ENCODE measurements around the gene CNOT2. TPM values are rescaled to one million over a fixed set of nuclear protein-coding genes. Genes with fewer than 3 reads are reported as not detected.
"Not testable (repeated sequence)": the region's sequence is repeated elsewhere in the genome, so short reads cannot be mapped to it uniquely, and the experiment has no call there.

The CNOT2 gene
- total RNA-seq, 1 experiment from 2014 or later = 289 TPM

GRCh38 chr12:70292017-70292776 lies 49.0 kb downstream of the CNOT2 start:
- no peak overlapping the region for H2AFZ ChIP-seq (ENCODE audit: low read length)
- peaks cover 5% of the 10 kb centered on the region for H3K4me1 ChIP-seq (ENCODE audit: low read length)
- H3K4me3 ChIP-seq (ENCODE audit: low read length) = no peak overlapping the region
- no peaks in the 10 kb centered on the region for H3K27me3 ChIP-seq (ENCODE audit: low read length)
- no peak overlapping the region for H3K4me2 ChIP-seq (ENCODE audit: low read depth, low read length, poor library complexity, severe bottlenecking)
- H3K36me3 ChIP-seq (ENCODE audit: insufficient read depth, low read length) = peaks cover 64% of the 10 kb centered on the region
- H3K9me3 ChIP-seq (ENCODE audit: low read length) = no peaks in the 10 kb centered on the region
- no peak for DNase-seq
- H3K9me2 ChIP-seq (replicated peaks; ENCODE audit: insufficient read depth, low read length) = no peaks in the 10 kb centered on the region
- peaks cover 98% of the 10 kb centered on the region for H3K79me2 ChIP-seq (ENCODE audit: low read length)
- no peak overlapping the region for H3K9ac ChIP-seq (ENCODE audit: low read length)
- no peaks in the 10 kb centered on the region for H4K20me1 ChIP-seq (ENCODE audit: insufficient read depth, low read depth, low read length)
- H3K27ac ChIP-seq (ENCODE audit: low read length) = no peak overlapping the region

- H3K27me3 ChIP-seq (ENCODE audit: low read length); H3K9me3 ChIP-seq (ENCODE audit: low read length); H3K27ac ChIP-seq (ENCODE audit: low read length); H3K4me2 ChIP-seq (ENCODE audit: low read depth, low read length, poor library complexity, severe bottlenecking); H2AFZ ChIP-seq (ENCODE audit: low read length); H3K4me3 ChIP-seq (ENCODE audit: low read length); H3K9ac ChIP-seq (ENCODE audit: low read length); H3K9me2 ChIP-seq (replicated peaks; ENCODE audit: insufficient read depth, low read length); DNase-seq; H4K20me1 ChIP-seq (ENCODE audit: insufficient read depth, low read depth, low read length): not testable (repeated sequence)
- Histone ChIP-seq H3K36me3 (ENCODE audit: insufficient read depth, low read length) (peaks cover 19% of the 10 kb centered on the region; the same call in 1 of the 2 replicates), H3K79me2 (ENCODE audit: low read length) (peaks cover 72% of the 10 kb centered on the region), H3K4me1 (ENCODE audit: low read length) (peaks cover 19% of the 10 kb centered on the region; the same call in 1 of the 2 replicates)
Measured at GRCh38 chr12:70304684-70305555, 61.7 kb downstream of the CNOT2 start.

- H3K9me3 ChIP-seq (ENCODE audit: low read length) = no peaks in the 10 kb centered on the region
Measured at GRCh38 chr12:70305794-70306193, 62.6 kb downstream of the CNOT2 start.

GRCh38 chr12:70306676-70307075 lies 63.4 kb downstream of the CNOT2 start:
- Histone ChIP-seq H3K79me2 (ENCODE audit: low read length) (peaks cover 82% of the 10 kb centered on the region), H3K36me3 (ENCODE audit: insufficient read depth, low read length) (peaks cover 32% of the 10 kb centered on the region; the same call in 1 of the 2 replicates), H3K27ac (ENCODE audit: low read length) (no peak overlapping the region), H3K4me3 (ENCODE audit: low read length) (no peak overlapping the region), H4K20me1 (ENCODE audit: insufficient read depth, low read depth, low read length) (no peaks in the 10 kb centered on the region), H3K4me2 (ENCODE audit: low read depth, low read length, poor library complexity, severe bottlenecking) (no peak overlapping the region), H3K4me1 (ENCODE audit: low read length) (peaks cover 19% of the 10 kb centered on the region; the same call in 1 of the 2 replicates), H3K9me2 (replicated peaks; ENCODE audit: insufficient read depth, low read length) (no peaks in the 10 kb centered on the region), H3K9me3 (ENCODE audit: low read length) (no peaks in the 10 kb centered on the region), H3K9ac (ENCODE audit: low read length) (no peak overlapping the region), H3K27me3 (ENCODE audit: low read length) (no peaks in the 10 kb centered on the region), H2AFZ (ENCODE audit: low read length) (no peak overlapping the region)
- no peak for DNase-seq

More at GRCh38 chr12:70305794-70306193, 62.6 kb downstream of the CNOT2 start:
- DNase-seq = no peak
- H3K27me3 ChIP-seq (ENCODE audit: low read length) = no peaks in the 10 kb centered on the region
- H3K4me1 ChIP-seq (ENCODE audit: low read length) = peaks cover 19% of the 10 kb centered on the region; the same call in 1 of the 2 replicates
- no peak overlapping the region for H3K9ac ChIP-seq (ENCODE audit: low read length)
- H2AFZ ChIP-seq (ENCODE audit: low read length) = no peak overlapping the region
- H3K4me2 ChIP-seq (ENCODE audit: low read depth, low read length, poor library complexity, severe bottlenecking) = no peak overlapping the region
- peaks cover 80% of the 10 kb centered on the region for H3K79me2 ChIP-seq (ENCODE audit: low read length)
- H3K4me3 ChIP-seq (ENCODE audit: low read length) = no peak overlapping the region
- peaks cover 26% of the 10 kb centered on the region; the same call in 1 of the 2 replicates for H3K36me3 ChIP-seq (ENCODE audit: insufficient read depth, low read length)
- H3K27ac ChIP-seq (ENCODE audit: low read length) = no peak overlapping the region
- no peaks in the 10 kb centered on the region for H4K20me1 ChIP-seq (ENCODE audit: insufficient read depth, low read depth, low read length)
- H3K9me2 ChIP-seq (replicated peaks; ENCODE audit: insufficient read depth, low read length) = no peaks in the 10 kb centered on the region

- Histone ChIP-seq H4K20me1 (ENCODE audit: insufficient read depth, low read depth, low read length) (no peaks in the 10 kb centered on the region), H3K9me3 (ENCODE audit: low read length) (no peaks in the 10 kb centered on the region), H3K27ac (ENCODE audit: low read length) (peak overlapping the region; percentile 26; the same call in 1 of the 2 replicates), H3K9me2 (replicated peaks; ENCODE audit: insufficient read depth, low read length) (no peaks in the 10 kb centered on the region), H3K9ac (ENCODE audit: low read length) (no peak overlapping the region), H3K4me2 (ENCODE audit: low read depth, low read length, poor library complexity, severe bottlenecking) (no peak overlapping the region), H3K27me3 (ENCODE audit: low read length) (no peaks in the 10 kb centered on the region), H3K4me1 (ENCODE audit: low read length) (peaks cover 21% of the 10 kb centered on the region; the same call in 1 of the 2 replicates), H3K4me3 (ENCODE audit: low read length) (no peak overlapping the region), H2AFZ (ENCODE audit: low read length) (no peak overlapping the region), H3K79me2 (ENCODE audit: low read length) (peaks cover 93% of the 10 kb centered on the region), H3K36me3 (ENCODE audit: insufficient read depth, low read length) (peaks cover 32% of the 10 kb centered on the region; the same call in 1 of the 2 replicates)
- DNase-seq = no peak
Measured at GRCh38 chr12:70307868-70308267, 64.6 kb downstream of the CNOT2 start.

GRCh38 chr12:70309348-70309747 lies 66.1 kb downstream of the CNOT2 start:
- Histone ChIP-seq H3K4me2 (ENCODE audit: low read depth, low read length, poor library complexity, severe bottlenecking) (no peak overlapping the region), H3K4me3 (ENCODE audit: low read length) (no peak overlapping the region), H3K27ac (ENCODE audit: low read length) (peak overlapping the region; percentile 26; the same call in 1 of the 2 replicates), H3K79me2 (ENCODE audit: low read length) (peaks cover 99% of the 10 kb centered on the region), H3K9me2 (replicated peaks; ENCODE audit: insufficient read depth, low read length) (no peaks in the 10 kb centered on the region), H4K20me1 (ENCODE audit: insufficient read depth, low read depth, low read length) (no peaks in the 10 kb centered on the region), H3K9ac (ENCODE audit: low read length) (no peak overlapping the region), H3K36me3 (ENCODE audit: insufficient read depth, low read length) (peaks cover 37% of the 10 kb centered on the region; the same call in 1 of the 2 replicates), H3K4me1 (ENCODE audit: low read length) (peaks cover 21% of the 10 kb centered on the region; the same call in 1 of the 2 replicates), H3K9me3 (ENCODE audit: low read length) (no peaks in the 10 kb centered on the region), H2AFZ (ENCODE audit: low read length) (no peak overlapping the region), H3K27me3 (ENCODE audit: low read length) (no peaks in the 10 kb centered on the region)
- DNase-seq = no peak

GRCh38 chr12:70314145-70314544 lies 70.9 kb downstream of the CNOT2 start:
- H3K27ac ChIP-seq (ENCODE audit: low read length) = no peak overlapping the region
- H3K4me2 ChIP-seq (ENCODE audit: low read depth, low read length, poor library complexity, severe bottlenecking) = no peak overlapping the region
- H2AFZ ChIP-seq (ENCODE audit: low read length) = no peak overlapping the region
- H3K9me3 ChIP-seq (ENCODE audit: low read length) = no peaks in the 10 kb centered on the region
- no peak overlapping the region for H3K4me3 ChIP-seq (ENCODE audit: low read length)
- peaks cover 96% of the 10 kb centered on the region for H3K79me2 ChIP-seq (ENCODE audit: low read length)
- peaks cover 31% of the 10 kb centered on the region for H3K4me1 ChIP-seq (ENCODE audit: low read length)
- H3K27me3 ChIP-seq (ENCODE audit: low read length) = no peaks in the 10 kb centered on the region
- H3K36me3 ChIP-seq (ENCODE audit: insufficient read depth, low read length) = peaks cover 39% of the 10 kb centered on the region; the same call in 1 of the 2 replicates
- DNase-seq = no peak
- H3K9me2 ChIP-seq (replicated peaks; ENCODE audit: insufficient read depth, low read length) = no peaks in the 10 kb centered on the region
- no peak overlapping the region for H3K9ac ChIP-seq (ENCODE audit: low read length)
- no peaks in the 10 kb centered on the region for H4K20me1 ChIP-seq (ENCODE audit: insufficient read depth, low read depth, low read length)

GRCh38 chr12:70317781-70318180 lies 74.5 kb downstream of the CNOT2 start:
- Histone ChIP-seq H3K79me2 (ENCODE audit: low read length) (peaks cover 96% of the 10 kb centered on the region), H2AFZ (ENCODE audit: low read length) (no peak overlapping the region), H3K9me3 (ENCODE audit: low read length) (no peaks in the 10 kb centered on the region), H3K27ac (ENCODE audit: low read length) (no peak overlapping the region), H3K9ac (ENCODE audit: low read length) (no peak overlapping the region), H3K4me1 (ENCODE audit: low read length) (peaks cover 33% of the 10 kb centered on the region), H3K4me3 (ENCODE audit: low read length) (no peak overlapping the region), H3K4me2 (ENCODE audit: low read depth, low read length, poor library complexity, severe bottlenecking) (no peak overlapping the region), H3K27me3 (ENCODE audit: low read length) (no peaks in the 10 kb centered on the region), H4K20me1 (ENCODE audit: insufficient read depth, low read depth, low read length) (no peaks in the 10 kb centered on the region), H3K9me2 (replicated peaks; ENCODE audit: insufficient read depth, low read length) (no peaks in the 10 kb centered on the region), H3K36me3 (ENCODE audit: insufficient read depth, low read length) (peaks cover 41% of the 10 kb centered on the region; the same call in 1 of the 2 replicates)
- no peak for DNase-seq
